Glutamatergic neuron (in vitro differentiated cells): ENCODE results near the gene ZCCHC8. TPM values are rescaled to one million over a fixed set of nuclear protein-coding genes. Genes with fewer than 3 reads are reported as not detected.

Source experiments
- DNase-seq: peaks from one replicate; pipeline ENCODE4 v3.0.0; 2022
- H3K27ac Mint-ChIP-seq: one replicate; pipeline ENCODE4 v1.8.0; 2020; ENCODE audit warnings: mild to moderate bottlenecking, mixed read lengths, inconsistent platforms; ENCODE audit not compliant: unreplicated experiment
- H3K27me3 Mint-ChIP-seq: one replicate; pipeline ENCODE4 v1.8.0; 2020; ENCODE audit warnings: mild to moderate bottlenecking, moderate library complexity, mixed read lengths, inconsistent platforms; ENCODE audit not compliant: unreplicated experiment
- H3K36me3 Mint-ChIP-seq: one replicate; pipeline ENCODE4 v1.8.0; 2020; ENCODE audit warnings: mild to moderate bottlenecking, mixed read lengths, inconsistent platforms; ENCODE audit not compliant: unreplicated experiment
- H3K4me1 Mint-ChIP-seq: one replicate; pipeline ENCODE4 v1.8.0; 2020; ENCODE audit warnings: mild to moderate bottlenecking, low read depth, mixed read lengths, inconsistent platforms; ENCODE audit not compliant: unreplicated experiment
- H3K4me3 Mint-ChIP-seq: one replicate; pipeline ENCODE4 v1.8.0; 2020; ENCODE audit warnings: mild to moderate bottlenecking, mixed read lengths, inconsistent platforms; ENCODE audit not compliant: unreplicated experiment
- H3K9me3 Mint-ChIP-seq: one replicate; pipeline ENCODE4 v1.8.0; 2020; ENCODE audit warnings: mild to moderate bottlenecking, moderate library complexity, mixed read lengths, inconsistent platforms; ENCODE audit not compliant: unreplicated experiment
- CTCF ChIP-seq: fragments of 200-600 bp; sonication (generic); IDR thresholded peaks from one replicate; pipeline ENCODE4 v1.5.0; 2021; ENCODE audit not compliant: partially characterized antibody, unreplicated experiment
- total RNA-seq: library from RNA; stranded (reverse); fragmentation: NEBNext Ultra II Directional; extraction: Animal tissue kit (Norgen Biotek cat#: 25700); gene quantifications from one replicate; pipeline ENCODE4 v1.2.1, GENCODE V29; 2021; ENCODE audit not compliant: unreplicated experiment

ZCCHC8 gene
- total RNA-seq, 1 donor from 2014 or later: 29.3 TPM

GRCh38 chr12:122483969-122484368, 16.8 kb downstream of the ZCCHC8 start:
- Mint-ChIP-seq H3K36me3 (peaks cover 7% of the 10 kb centered on the region), H3K9me3 (no peaks in the 10 kb centered on the region), H3K4me3 (no peak overlapping the region), H3K4me1 (no peaks in the 10 kb centered on the region), H3K27me3 (peaks cover 4% of the 10 kb centered on the region), H3K27ac (no peak overlapping the region)
- no peak for DNase-seq
- TF ChIP-seq CTCF: no peak

GRCh38 chr12:122481861-122482260, 18.9 kb downstream of the ZCCHC8 start:
- DNase-seq: no peak
- Mint-ChIP-seq H3K9me3 (no peaks in the 10 kb centered on the region), H3K4me1 (no peaks in the 10 kb centered on the region), H3K27me3 (peaks cover 4% of the 10 kb centered on the region), H3K4me3 (no peak overlapping the region), H3K36me3 (peaks cover 5% of the 10 kb centered on the region), H3K27ac (no peak overlapping the region)
- TF ChIP-seq CTCF: no peak

- H3K4me3 Mint-ChIP-seq: no peak overlapping the region
- DNase-seq: no peak
- H3K9me3 Mint-ChIP-seq: no peaks in the 10 kb centered on the region
- H3K27ac Mint-ChIP-seq: no peak overlapping the region
- H3K36me3 Mint-ChIP-seq: peaks cover 3% of the 10 kb centered on the region
- peaks cover 4% of the 10 kb centered on the region for H3K27me3 Mint-ChIP-seq
- no peaks in the 10 kb centered on the region for H3K4me1 Mint-ChIP-seq
- TF ChIP-seq CTCF: no peak
Observed at GRCh38 chr12:122480753-122481152, 20.0 kb downstream of the ZCCHC8 start.

- TF ChIP-seq CTCF: no peak
- no peak overlapping the region for H3K4me3 Mint-ChIP-seq
- H3K27ac Mint-ChIP-seq: no peak overlapping the region
- H3K4me1 Mint-ChIP-seq: no peaks in the 10 kb centered on the region
- H3K36me3 Mint-ChIP-seq: no peaks in the 10 kb centered on the region
- H3K9me3 Mint-ChIP-seq: no peaks in the 10 kb centered on the region
- peaks cover 5% of the 10 kb centered on the region for H3K27me3 Mint-ChIP-seq
- no peak for DNase-seq
Observed at GRCh38 chr12:122474324-122474716, 26.4 kb downstream of the ZCCHC8 start.

- H3K27ac Mint-ChIP-seq: no peak overlapping the region
- no peak overlapping the region for H3K4me3 Mint-ChIP-seq
- DNase-seq: no peak
- peaks cover 5% of the 10 kb centered on the region for H3K27me3 Mint-ChIP-seq
- H3K4me1 Mint-ChIP-seq: no peaks in the 10 kb centered on the region
- H3K36me3 Mint-ChIP-seq: no peaks in the 10 kb centered on the region
- no peaks in the 10 kb centered on the region for H3K9me3 Mint-ChIP-seq
- TF ChIP-seq CTCF: no peak
Observed at GRCh38 chr12:122473543-122474323, 27.0 kb downstream of the ZCCHC8 start.
